ENCODE data around the gene B3GNT5.

GRCh38 chr3:183309276-183309675 lies 56.2 kb downstream of the B3GNT5 start:
- TF ChIP-seq, protein P1, sequence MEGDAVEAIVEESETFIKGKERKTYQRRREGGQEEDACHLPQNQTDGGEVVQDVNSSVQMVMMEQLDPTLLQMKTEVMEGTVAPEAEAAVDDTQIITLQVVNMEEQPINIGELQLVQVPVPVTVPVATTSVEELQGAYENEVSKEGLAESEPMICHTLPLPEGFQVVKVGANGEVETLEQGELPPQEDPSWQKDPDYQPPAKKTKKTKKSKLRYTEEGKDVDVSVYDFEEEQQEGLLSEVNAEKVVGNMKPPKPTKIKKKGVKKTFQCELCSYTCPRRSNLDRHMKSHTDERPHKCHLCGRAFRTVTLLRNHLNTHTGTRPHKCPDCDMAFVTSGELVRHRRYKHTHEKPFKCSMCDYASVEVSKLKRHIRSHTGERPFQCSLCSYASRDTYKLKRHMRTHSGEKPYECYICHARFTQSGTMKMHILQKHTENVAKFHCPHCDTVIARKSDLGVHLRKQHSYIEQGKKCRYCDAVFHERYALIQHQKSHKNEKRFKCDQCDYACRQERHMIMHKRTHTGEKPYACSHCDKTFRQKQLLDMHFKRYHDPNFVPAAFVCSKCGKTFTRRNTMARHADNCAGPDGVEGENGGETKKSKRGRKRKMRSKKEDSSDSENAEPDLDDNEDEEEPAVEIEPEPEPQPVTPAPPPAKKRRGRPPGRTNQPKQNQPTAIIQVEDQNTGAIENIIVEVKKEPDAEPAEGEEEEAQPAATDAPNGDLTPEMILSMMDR (conservative IDR thresholded peaks at IDR 0.05; ENCODE audit: low read depth, low read length) = no peak
- TF ChIP-seq EZH2 (IDR thresholded peaks at IDR 0.05; ENCODE audit: borderline replicate concordance, low read depth, low read length, poor library complexity, severe bottlenecking) = no peak
